ENCODE measurements around the gene HPCAL1.

- TF ChIP-seq CTCF (IDR thresholded peaks at IDR 0.05; ENCODE audit: low read depth, low read length, poor library complexity, severe bottlenecking) (no peak), EZH2phosphoT487 (IDR thresholded peaks at IDR 0.05; ENCODE audit: borderline replicate concordance, low read length) (no peak)
These were observed 42.6 kb upstream of the HPCAL1 start for GRCh38 chr2:10260130-10260529.
